ENCODE measurements around the gene GALNS.

- TF ChIP-seq EZH2phosphoT487 (IDR thresholded peaks at IDR 0.05; ENCODE audit: low read depth, severe bottlenecking, unreplicated experiment) = no peak
- TF ChIP-seq, protein P1, sequence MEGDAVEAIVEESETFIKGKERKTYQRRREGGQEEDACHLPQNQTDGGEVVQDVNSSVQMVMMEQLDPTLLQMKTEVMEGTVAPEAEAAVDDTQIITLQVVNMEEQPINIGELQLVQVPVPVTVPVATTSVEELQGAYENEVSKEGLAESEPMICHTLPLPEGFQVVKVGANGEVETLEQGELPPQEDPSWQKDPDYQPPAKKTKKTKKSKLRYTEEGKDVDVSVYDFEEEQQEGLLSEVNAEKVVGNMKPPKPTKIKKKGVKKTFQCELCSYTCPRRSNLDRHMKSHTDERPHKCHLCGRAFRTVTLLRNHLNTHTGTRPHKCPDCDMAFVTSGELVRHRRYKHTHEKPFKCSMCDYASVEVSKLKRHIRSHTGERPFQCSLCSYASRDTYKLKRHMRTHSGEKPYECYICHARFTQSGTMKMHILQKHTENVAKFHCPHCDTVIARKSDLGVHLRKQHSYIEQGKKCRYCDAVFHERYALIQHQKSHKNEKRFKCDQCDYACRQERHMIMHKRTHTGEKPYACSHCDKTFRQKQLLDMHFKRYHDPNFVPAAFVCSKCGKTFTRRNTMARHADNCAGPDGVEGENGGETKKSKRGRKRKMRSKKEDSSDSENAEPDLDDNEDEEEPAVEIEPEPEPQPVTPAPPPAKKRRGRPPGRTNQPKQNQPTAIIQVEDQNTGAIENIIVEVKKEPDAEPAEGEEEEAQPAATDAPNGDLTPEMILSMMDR (IDR thresholded peaks at IDR 0.05; ENCODE audit: poor library complexity) = no peak
Observed at GRCh38 chr16:88826070-88826840, 30.5 kb downstream of the GALNS start.
